LNCAP (cell line): ENCODE data around the gene ANKRD42.

Experiments
- TF ChIP-seq, protein P1 (sequence below): fragments of 450-650 bp; IDR thresholded peaks from 2 replicates; pipeline ENCODE4 v1.5.1; 2017; ENCODE audit warnings: mild to moderate bottlenecking

Gene ANKRD42

DNA sequence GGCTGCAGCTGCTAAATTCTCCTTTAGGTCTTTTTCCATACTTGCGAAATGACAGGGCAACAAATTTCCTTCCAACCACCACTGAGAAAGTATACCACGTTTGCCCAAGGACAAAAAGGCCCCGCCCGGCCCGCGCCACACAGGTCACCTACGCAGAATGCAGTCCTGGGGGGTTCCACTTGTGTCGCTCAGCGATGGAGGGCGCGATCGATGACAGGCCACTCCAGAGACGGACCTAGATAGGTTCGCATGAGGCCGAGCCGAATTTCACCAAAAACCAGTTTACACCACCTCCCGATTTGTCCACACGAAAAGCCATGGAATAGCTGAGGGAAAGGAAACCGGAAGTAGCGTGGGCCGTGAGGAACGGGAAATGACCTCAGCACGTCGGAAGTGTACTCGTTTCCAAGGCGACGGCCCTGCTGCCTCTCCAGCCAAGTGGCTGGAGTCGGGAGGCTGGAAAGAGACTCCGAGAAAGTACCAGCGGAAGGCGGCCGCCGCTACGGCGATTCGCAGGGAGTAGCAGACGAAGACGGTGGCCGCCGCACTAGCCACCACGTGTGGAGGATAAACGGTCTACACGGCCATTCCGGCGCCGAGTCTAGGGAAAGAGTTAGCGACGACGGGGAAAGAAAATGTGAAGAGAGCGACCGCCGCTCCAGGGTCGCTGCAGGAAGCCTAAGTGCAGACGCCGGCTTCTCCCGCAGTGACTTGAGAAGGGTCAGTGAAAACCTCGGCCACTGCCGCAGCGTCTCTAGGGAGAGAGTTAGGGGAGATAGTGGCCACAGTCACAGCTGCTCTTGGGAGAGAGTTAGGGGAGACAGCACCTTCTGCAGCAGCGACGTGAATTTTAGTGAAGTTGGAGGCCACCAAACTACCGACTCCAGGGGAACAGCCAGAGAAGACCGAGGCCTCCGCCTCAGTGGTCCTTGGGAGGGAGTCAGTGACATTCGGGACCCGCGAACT is at the start of gene ANKRD42:
TSS of gene ANKRD42 (plus strand) at position 398 of the 966 bp plus-strand sequence. CDS start 959 bp downstream, outside the sequence.
- TF ChIP-seq, protein P1, sequence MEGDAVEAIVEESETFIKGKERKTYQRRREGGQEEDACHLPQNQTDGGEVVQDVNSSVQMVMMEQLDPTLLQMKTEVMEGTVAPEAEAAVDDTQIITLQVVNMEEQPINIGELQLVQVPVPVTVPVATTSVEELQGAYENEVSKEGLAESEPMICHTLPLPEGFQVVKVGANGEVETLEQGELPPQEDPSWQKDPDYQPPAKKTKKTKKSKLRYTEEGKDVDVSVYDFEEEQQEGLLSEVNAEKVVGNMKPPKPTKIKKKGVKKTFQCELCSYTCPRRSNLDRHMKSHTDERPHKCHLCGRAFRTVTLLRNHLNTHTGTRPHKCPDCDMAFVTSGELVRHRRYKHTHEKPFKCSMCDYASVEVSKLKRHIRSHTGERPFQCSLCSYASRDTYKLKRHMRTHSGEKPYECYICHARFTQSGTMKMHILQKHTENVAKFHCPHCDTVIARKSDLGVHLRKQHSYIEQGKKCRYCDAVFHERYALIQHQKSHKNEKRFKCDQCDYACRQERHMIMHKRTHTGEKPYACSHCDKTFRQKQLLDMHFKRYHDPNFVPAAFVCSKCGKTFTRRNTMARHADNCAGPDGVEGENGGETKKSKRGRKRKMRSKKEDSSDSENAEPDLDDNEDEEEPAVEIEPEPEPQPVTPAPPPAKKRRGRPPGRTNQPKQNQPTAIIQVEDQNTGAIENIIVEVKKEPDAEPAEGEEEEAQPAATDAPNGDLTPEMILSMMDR, result no peak

DNA sequence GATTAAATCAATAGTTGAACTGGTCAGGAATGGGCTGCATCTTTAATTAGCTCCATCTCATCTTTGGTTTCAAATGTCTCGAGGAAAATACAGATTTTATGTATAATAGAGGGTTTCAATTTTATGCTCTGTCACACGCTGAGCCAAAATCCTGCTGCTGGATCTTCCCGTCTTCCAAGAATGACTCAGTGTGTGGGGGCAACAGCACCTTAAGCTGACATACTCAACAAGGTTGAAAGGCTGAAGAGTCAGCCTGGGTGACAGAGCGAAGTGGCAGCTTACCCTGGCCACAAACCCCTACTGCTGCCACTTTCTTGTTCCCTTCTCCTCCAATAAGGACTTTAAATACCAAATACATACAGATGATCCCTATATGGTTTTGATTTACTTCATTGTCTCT is 45.6 kb upstream of the ANKRD42 start:
- TF ChIP-seq, protein P1, result no peak

- TF ChIP-seq, protein P1, result no peak
Observed at GRCh38 chr11:83150450-83150849, 43.1 kb upstream of the ANKRD42 start.

- TF ChIP-seq, protein P1, result no peak
Observed at GRCh38 chr11:83151274-83151977, 42.1 kb upstream of the ANKRD42 start.

GRCh38 chr11:83152264-83152663 is 41.2 kb upstream of the ANKRD42 start:
- TF ChIP-seq, protein P1, result no peak

GRCh38 chr11:83153764-83154163 is 39.7 kb upstream of the ANKRD42 start:
- TF ChIP-seq, protein P1, result no peak

DNA sequence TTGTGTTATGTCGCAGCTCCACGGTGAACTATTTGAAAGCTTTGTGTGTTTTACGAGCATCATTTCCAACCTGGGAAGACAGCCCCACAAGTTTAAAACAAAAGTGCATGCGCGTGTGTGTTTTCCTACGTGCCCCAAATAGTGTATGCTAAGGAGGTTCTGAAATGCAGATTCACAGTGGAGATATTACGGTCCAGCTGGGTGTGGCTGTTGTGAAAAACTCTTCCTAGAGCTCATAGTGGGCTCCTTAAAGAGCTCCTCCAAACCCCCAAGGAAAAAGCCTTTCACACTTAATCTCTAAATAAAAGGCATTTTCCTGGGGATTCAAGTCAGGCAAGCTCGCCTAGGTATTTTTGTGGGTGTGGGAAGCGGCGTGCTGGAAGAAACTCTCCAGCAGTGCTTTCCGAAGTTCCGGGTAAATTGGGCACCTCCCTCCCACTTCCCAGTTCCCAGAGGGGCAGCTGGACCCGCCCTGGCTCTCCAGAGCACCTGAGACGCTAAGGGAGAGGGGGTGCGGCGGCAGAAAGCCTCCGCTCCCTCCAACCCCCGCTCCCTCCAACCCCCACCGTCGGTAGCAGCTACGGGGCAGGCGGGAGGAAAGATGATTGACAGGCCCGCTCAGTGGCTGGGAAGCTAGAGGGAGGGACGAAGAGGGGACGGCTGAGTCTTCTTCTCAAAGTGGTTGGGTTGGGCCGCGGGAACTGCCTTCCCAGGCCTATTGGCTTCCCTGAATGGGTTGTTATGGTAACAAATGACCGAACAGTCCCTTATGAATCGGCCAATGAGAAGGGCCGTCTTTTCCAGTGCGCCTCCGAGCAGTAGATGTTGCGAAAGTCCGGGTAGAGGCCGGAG is 37.1 kb upstream of the ANKRD42 start:
- TF ChIP-seq, protein P1, result no peak
